ENCODE results near the gene MLLT6.
A peak's percentile ranks its signal among the peaks of the same experiment; 100 is the strongest.

GRCh38 chr17:38748149-38748891, 43.2 kb downstream of the MLLT6 start, which contains the start of gene PCGF2:
- TF ChIP-seq CTCF (IDR thresholded peaks at IDR 0.05) (no peak), POLR2A (IDR thresholded peaks at IDR 0.05) (peak in 1 of 2 donors; percentile 54)
